OCI-LY1 (cell line): ENCODE data around the gene TMEM52B.

Source experiments
- EZH2 ChIP-seq: fragments of 200-600 bp; sonication (generic), shearing (Covaris generic); IDR thresholded peaks from 2 replicates; pipeline ENCODE4 v1.8.0; 2017; ENCODE audit warnings: borderline replicate concordance, mixed run types, mild to moderate bottlenecking, antibody characterized with exemption, low read length, moderate library complexity, mixed read lengths
- TF ChIP-seq, protein P1 (sequence below): fragments of 200-600 bp; sonication (generic), shearing (Covaris generic); IDR thresholded peaks from 2 replicates; pipeline ENCODE4 v1.5.1; 2017; ENCODE audit warnings: mild to moderate bottlenecking, antibody characterized with exemption, low read length, moderate library complexity, mixed read lengths

DNA sequence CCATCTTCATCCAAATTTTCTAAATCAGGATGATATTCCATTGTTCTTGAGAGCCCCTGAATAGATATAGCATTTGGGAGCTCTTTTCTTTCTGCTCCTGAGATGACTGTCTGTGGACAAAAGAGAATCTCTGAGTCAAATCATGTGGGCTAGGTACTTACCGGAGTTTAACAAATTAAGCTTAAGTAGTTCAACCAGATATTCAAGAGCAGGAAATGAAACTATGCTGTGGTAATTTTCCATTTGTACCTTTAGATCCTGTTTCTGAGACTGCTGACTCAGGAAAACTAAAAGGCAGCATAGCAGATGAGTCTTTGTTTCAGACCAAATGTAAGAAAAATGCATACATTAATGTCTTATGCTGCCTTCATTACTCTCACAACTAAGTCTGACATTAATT, 48.8 kb upstream of the TMEM52B start, which contains the start of gene CLEC7A:
- TF ChIP-seq EZH2 = no peak
- TF ChIP-seq, protein P1, sequence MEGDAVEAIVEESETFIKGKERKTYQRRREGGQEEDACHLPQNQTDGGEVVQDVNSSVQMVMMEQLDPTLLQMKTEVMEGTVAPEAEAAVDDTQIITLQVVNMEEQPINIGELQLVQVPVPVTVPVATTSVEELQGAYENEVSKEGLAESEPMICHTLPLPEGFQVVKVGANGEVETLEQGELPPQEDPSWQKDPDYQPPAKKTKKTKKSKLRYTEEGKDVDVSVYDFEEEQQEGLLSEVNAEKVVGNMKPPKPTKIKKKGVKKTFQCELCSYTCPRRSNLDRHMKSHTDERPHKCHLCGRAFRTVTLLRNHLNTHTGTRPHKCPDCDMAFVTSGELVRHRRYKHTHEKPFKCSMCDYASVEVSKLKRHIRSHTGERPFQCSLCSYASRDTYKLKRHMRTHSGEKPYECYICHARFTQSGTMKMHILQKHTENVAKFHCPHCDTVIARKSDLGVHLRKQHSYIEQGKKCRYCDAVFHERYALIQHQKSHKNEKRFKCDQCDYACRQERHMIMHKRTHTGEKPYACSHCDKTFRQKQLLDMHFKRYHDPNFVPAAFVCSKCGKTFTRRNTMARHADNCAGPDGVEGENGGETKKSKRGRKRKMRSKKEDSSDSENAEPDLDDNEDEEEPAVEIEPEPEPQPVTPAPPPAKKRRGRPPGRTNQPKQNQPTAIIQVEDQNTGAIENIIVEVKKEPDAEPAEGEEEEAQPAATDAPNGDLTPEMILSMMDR = no peak
